GM18909 (cell line): Measurements from ENCODE around the gene BCR.
A peak's percentile ranks its signal among the peaks of the same experiment; 100 is the strongest.

Source experiments
- ATAC-seq: cut with Tn5 transposase; IDR thresholded peaks from one replicate; pipeline ENCODE4 v1.9.1; 2021; ENCODE audit warnings: mild to moderate bottlenecking; ENCODE audit not compliant: unreplicated experiment, poor library complexity

BCR gene

DNA sequence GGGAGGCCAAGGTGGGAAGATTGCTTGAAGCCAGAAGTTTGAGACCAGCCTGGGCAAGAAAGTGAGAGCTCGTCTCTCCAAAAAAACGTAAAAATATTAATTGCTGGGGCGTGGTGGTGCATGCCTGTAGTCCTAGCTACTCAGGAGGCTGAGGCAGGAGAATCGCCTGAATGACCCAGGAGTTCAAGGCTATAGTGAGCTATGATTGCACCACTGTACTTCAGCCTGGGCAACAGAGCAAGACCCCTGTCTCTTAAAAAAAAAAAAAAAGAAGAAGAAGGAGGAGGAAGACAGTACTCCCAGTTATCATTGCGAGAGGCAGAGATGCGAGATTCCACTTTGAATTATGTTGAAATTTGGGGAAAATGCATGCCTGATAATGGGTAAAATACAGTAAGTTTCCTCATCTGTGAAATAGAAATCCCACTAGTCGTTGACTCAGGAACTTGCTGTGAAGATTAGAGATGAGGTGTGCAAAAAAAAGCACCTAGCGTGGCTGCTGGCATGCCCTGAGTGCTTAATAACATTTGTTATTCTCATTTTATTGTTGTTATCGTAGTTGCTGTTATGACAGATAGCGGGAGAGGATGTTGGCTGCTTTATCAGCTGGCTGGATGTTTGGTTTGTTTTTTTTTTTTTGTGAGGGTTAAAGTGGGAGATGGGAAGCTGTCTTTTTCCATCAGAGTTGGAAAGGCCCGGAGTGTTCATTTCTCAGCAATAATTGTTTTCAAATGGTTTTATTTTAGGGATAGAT lies 33.4 kb downstream of the BCR start:
- no peak for ATAC-seq

DNA sequence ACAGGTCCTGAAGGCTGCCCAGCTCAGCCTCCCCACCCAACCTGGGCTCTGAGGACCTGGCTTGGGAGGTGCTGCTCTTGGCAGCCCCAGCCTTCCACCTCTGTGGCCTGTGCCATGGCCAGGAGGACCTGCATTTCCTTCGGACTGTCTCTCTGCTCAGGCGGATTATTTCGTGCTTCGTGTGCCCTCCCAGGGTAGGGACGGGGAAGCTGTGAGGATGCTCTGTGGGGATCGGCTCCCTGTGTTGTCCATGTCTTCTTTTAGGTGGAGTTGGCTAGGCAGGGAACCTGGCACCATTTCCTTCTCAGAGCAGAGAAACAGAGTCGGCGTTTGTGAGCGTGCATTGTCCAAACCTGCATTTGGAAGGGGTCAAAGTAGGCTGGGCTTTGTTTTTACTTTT lies 34.1 kb downstream of the BCR start:
- no peak for ATAC-seq

DNA sequence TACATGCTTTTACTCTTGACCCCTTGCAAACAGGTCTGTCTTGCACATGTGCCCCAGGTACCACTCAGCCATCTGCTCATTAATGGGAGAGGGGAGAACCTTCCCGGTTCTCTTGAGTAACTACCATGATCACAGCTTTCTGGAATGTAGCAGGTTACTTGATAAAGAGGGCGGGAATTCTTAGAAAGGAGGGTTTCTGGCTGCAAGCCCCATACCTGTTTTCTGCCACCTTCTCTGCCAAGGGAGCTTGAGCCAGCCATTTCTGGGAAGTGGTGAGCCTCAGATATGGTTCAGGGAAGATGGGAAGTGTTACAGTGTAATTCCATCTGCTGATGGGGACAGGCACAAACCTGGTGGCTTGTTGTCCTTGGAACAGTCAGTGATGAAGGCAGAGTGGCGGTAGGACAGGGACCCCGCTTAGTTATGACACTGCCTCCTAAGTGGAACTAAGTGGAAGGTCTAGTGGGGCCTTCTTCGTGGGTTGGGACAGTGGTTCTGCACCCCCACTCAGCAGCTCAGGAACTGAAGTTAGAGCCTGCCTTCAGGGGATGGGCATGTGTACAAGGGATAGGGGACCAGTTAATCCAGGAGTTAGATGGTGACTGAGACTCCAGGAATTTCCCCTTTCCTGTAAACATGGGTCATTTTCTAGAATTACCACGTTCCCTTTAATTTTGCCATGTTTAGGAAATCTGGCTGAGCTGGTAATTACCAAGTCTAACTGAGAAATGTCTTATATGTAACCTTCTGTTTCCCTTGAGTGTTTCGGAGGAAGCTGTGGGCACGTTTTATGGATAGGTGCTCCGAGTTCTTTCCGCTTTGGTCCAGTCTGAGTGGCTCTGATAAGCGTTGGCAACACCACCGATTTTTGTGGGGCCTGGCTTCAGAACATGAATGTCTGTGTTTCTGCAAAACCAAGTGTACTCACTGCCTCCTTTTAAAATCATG lies 35.3 kb downstream of the BCR start:
- no peak for ATAC-seq

DNA sequence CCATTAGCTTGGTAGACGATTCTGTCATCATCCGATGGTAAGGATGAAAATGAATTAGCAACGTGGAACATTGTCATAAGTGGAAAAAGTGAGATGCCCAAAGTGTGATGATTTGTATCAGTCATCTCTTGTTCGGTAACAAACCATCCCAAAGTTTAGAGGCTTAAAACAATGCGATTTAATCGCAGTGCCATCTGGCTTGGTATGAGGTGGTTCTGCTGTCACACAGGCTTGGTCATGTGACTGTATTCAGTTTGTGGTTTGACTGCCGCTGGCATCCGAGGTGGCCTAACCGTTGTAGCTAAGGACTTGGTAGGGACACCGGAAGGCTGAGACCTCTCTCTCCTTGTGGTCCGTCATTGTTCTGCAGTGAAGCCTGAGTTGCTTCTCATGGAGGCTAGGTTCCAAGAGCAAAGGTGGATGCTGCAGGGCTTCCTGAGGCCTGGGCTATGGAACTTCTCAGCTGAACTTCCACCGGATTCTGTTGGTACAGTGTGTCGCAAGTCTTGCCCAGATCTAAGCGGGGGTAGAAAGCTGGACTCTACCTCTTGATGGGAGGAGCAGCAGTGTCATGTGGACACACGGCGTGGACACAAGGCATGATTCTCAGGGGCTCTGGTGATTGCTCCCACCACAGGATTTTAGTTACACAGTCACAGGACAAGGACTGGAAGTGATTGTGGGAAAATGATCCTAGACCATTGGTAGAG lies 36.3 kb downstream of the BCR start:
- no peak for ATAC-seq

DNA sequence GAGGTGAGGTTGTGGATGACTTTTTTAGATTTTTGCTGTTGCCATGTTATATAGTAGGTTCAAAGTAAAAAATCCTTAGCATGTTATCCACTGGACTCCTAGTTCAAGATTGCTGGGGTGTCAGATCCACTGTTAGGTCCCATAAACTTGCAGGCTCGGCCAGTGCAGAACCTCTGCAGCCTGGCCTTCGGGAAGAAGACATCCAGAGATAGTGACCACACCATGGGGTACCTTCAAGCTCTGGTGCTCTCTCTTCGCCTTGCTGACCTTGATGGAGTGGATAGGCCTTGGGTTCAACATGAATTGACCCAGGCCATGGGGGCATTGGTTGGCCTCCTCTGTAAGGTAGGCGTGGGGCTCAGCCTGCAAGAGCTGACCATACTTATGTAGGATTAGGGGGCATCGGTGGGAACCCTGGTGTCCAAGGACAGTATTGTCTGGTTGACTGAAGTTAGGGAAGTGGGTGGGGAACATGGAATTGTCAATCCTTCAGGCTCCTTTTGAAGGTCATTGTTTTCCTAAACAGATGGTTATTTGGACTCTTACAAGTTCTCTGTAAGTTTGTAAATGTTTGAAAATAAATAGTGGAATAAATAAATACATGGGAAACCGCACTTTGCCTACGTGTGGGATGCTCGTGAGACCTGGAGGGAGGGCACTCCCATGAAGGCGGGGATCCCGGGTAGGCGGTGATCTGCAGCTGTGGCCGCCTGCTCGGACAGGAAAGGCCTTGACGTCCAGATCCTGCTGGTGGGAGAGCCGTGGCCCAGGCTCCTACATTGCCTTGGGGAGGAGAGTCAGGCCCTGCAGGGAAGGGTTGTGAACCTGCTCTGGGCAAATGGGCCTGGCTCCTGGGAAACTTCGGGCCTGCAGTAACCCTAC lies 37.1 kb downstream of the BCR start:
- ATAC-seq, result no peak

DNA sequence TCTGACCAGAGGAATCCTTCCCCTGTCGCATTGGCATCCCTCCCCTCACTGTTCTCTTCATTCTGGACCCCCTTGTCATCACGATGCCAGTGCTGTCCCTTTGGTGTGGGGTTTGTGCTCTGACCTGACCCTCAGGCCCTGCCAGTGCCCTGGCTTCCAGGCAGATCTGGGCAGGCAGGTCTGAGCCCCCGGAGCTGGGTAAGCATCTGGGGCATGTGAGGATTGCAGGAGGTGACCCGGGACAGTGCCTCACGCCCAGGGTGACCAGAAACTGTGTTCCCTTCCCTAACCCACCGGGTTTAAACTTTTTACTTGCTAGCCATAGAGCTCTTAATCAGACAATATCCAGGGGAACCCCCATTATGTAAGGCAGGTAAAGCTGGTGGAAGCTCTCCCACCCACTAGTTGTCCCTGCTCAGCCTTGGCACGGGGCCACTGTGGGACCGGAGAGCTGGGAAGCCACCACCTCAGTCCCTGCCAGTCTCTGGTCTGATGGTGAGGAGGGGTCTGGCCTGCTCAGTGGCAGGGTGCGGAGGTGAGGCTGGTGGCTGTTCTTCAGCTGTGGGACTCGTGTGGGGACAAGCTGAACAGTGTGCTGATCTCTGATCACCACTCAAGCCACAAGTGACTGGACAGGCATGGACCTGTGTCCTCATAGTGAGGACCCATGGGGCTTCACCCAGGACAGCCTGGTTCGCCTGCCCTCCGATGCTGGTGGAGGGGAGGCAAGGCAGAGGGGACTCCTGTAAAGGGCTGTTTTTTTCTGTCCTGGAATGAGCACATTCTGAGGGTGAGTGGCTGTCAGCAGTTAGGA lies 38.0 kb downstream of the BCR start:
- no peak for ATAC-seq

DNA sequence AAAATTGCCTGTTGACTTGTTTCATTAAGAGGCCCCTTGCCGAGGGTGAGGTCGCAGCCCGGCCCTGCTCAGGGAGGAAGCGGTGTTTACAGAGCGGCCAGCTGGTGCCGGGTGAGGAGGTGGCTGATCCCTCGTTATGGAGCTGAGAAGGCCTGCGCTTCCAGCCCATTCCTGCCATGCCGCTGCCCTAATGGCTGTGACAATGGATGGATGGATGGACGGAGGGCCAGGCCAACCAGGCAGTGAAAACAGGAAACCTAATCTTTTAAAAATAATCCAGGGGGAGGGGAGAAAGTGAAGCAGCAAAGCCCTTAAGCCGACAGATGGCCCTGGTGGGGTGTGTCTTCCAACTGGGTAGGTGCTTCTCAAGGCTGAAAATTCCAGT lies 38.5 kb downstream of the BCR start:
- no peak for ATAC-seq

DNA sequence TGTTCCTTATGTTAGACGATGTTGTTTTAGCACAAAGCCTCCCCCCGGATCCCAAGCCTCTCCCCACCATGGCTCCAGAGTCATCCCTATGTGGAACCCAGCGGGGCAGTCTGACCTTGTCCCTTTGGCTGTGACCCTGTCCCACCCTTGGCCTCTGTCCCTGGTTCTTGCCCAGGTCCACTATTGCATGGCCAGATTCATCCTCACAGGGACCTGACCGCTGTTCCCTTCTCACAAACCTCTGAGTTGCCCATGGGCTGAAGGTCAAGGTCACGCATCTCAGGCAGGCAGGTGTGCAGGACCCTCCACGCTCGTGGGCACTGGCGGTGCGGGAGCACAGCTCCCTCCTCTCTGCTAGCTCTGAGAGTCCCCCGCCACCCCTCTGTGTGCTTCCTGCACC lies 39.0 kb downstream of the BCR start:
- ATAC-seq, result no peak

DNA sequence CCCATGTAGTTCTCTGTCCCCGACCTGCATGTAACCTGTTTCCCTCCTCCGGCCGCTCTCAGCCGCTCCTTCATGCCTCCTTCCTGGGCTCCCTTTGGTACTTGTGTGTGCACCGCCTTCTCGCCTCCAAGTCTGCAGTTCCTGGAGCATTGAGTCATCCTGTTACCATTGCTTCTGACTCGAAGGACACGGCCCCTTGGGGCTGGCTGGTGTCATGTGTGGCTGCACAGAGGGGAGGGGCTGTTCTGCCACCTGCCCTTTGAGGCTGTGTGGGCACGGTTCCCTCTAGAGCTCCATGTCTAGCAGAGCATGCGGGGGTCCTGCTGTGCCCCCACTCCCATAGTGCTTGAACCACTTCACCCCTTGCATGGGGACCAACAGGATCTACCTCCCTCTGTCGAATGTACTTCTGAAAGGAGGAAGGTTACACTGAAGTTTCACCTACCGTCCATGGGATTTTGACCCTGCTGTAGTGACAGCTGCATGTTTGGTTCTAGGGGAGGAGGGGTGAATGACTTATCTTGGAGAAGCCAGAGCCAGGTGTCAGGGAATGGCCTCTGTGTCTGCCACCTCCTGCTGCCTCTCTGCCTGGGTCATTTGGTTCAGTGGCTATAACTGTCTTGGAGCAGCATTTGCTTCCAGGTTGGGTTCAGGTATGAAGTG lies 39.6 kb downstream of the BCR start:
- peak; percentile 64 for ATAC-seq

DNA sequence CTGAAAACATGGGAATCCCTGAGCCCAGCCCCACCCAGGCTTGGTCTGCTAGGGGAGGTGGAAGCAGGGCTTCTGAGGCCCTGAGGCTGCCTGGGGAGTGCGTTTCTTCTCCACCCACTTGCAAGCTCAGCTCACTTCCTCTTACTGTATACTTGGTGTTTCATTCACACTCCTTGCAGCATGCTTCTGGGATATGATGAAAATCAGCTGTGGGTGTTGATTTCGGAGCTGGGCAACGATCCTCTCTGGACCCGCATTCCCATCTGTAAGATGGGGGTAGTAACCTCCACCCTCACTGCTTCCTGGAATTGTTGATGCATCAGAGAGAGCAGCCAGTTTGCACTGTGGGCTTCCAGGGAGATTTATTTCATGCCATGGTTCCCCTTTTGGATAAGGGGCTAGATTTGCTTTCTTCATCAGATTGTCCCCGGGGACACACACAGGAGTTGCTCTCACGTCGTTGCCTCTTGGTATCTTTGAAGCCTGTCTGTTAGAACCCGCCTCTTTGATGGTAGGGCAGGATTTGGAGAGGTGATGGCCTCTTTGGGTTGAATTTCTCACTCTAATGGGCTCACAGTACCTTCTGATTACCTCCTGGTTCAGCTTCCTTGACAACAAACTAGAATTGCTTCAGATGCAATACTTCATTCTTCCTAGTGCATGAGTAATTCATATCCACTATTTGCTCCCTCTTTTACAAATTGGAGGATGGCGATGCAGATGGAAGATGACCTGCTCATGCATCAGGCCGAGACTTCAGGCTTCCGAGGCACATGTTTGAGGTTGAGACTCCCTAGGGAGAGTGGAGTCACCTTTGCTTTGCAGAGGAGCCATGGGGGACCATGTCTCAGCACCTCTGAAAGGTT lies 40.4 kb downstream of the BCR start:
- ATAC-seq, result peak; percentile 49

DNA sequence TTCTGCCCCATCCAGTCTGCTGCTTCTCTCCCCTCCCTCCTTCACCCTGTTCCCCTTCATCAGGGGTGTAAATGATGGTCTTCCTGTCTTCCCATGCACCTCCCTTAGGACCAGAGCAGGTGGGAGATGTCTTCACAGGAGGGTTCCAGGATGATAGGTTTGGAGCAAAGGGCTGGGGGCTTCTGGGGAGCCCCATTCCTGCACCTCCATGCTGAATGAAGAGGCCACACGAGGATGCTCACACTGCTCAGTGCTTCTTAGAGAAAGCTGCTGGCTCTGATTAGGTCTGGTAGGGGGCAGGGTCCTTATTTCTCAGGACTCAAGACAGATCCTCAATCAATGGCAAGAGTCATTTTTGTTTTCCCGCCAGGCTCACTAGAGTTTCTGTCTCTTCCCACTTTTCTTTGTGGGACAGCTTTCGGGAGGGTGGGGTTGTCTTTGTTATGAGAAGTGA lies 41.1 kb downstream of the BCR start:
- no peak for ATAC-seq

DNA sequence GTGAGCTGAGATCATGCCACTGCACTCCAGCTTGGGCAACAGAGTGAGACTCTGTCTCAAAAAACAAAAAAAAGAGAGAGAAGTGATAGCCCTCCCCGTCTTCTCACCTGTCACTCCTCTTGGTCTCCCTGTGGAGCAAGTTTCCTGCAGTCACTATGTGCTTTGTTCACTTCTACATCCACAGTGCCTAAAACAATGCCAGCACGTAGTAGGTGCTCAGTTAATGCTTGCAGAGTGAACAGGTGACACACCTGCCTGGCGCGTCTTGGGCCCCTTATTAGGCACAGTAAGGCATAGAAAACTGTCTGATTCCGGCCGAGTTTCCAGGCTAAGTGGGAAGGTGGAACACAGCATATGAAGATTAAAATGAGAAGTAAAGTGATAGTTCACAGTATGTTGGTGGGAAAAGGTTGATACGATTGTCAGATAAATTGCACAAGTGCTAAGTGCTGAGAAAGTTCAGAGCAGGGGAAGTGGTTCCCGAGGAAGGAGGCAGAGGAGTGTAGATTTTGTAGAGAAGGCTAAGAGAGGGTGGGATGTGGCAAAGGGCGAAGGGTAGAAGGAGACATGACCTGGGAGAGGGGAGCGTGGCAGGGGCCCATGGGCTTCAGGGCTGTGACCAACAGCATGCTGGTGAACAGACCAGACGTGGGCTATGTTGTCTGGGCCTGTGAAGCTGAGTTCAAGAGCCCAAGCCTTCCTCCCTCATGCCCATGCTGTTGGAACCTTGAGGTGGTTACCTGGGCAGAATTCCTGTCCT lies 41.9 kb downstream of the BCR start:
- no peak for ATAC-seq

DNA sequence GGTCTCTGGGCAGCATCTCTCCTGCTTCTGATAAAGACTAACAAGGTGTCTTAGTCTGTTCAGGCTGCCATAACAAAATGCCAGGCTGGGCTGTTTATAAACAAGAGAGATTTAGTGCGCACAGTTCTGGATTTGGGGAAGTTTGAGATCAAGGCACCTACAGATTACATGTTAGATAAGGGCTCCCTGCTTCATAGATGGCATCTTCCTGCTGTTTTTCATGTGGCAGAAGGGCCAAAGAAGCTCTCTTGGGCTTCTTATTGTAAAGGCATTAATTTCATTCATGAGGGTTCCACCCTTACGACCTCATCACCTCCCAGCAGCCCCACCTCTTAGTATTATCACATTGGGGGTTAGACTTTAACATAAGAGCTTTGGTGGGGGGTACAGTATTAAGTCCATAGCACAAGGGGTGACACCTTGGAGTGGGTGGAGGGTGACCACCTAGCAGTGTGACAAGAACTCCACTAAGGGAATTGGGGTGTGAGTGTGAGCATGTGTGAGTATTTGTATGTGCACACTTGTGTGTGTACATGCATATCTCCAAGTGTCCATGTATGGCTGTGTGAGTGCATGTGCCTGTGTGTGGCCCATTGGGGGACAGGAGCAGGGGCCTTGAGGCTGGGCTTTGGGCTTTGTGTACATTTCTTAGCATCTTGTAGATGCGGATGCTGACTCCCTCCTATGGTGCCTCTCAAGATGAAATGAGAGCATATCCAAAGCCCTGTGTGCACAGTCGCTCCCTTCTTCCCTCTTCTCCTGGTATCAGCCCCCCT lies 42.7 kb downstream of the BCR start:
- no peak for ATAC-seq

DNA sequence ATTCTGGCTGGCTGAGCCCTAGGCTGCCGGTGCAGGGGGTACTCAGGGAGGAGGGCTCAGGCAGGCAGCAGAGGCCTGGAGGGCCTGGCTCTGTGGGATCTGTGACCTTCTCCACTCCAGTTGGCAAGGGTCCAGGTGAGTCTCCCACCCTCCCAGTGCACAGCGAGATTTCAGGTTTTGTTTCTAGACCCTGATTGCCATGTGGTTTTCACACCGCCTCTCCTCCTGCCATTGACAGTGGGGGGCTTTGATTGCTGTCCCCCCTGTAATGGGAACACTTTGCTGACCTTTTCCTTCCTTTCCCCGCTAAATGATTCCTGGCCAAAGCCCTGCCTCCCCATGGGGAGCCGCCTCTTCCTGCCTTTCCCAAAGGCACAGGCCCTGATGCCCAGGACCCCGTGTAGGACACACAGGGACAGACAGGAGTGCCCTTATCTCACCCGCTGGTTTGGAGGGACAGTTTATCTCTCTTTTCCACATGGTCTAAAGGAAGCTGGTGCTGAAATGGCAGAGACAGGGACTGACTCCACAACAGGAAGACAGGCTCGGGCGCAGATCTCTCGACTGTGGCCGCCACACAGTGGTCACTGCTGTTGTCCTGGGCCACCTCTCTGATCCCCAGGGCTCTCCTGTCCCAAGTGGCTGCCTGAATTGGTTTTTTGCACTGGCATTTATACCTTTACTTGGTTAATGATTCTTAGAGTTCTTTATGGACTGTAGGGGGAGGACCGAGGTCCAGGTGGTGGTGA lies 43.4 kb downstream of the BCR start:
- no peak for ATAC-seq

DNA sequence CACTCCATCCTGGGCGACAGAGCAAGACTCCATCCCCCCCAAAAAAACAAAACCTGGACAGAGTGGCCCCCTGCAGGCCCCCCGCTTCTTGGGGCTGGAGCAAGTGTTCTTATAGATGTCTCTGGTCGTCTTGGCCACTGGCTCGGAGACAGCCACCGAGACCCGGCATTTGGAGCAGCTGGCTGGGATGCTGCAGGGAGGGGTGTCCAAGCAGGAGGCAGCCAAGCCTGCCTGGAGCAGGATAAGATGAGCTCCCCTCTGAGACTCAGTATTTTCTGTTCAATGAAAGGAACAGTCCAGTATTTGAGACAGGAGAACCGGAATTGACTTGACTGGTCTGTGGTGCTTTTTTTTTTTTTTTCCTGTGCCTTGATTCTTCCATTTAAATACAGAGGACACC lies 44.5 kb downstream of the BCR start:
- no peak for ATAC-seq

DNA sequence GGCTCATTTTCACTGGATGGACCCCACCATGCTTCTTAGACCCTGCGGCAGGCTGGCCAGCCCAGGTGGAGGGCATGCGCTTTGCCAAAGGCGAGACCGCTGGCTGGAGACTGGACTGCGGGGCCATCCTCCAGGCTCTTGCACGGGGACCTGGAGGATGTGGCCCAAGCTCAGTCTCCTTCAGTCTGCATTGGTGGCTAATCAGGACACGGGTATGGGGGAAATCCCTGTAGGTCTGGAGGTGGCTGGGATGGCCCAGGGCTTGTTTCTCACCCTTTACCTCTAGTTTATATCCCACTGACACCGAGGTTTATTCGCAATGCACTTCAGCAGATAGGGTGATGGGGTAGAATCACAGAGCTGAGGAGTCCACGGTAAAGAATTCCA lies 45.0 kb downstream of the BCR start:
- ATAC-seq, result no peak
